GM10266 (cell line): Measurements from ENCODE around the gene KRTAP5-3.
A peak's percentile ranks its signal among the peaks of the same experiment; 100 is the strongest.

ENCODE experiments used
- DNase-seq: peaks from one replicate; pipeline ENCODE4 v3.0.0; 2012; ENCODE audit errors: extremely low spot score
- CTCF ChIP-seq: IDR thresholded peaks from 2 replicates; pipeline ENCODE4 v1.5.1; 2012; ENCODE audit warnings: mild to moderate bottlenecking, low read depth; ENCODE audit not compliant: control insufficient read depth, insufficient read depth; ENCODE audit errors: missing control alignments

KRTAP5-3 gene

GRCh38 chr11:1632053-1632714 is 23.9 kb upstream of the KRTAP5-3 start:
- TF ChIP-seq CTCF = no peak
- no peak for DNase-seq

GRCh38 chr11:1631066-1631568 is 22.9 kb upstream of the KRTAP5-3 start:
- DNase-seq = no peak
- no peak for TF ChIP-seq CTCF

GRCh38 chr11:1630271-1630670 is 22.0 kb upstream of the KRTAP5-3 start:
- DNase-seq = no peak
- no peak for TF ChIP-seq CTCF

GRCh38 chr11:1629326-1630185 is 21.3 kb upstream of the KRTAP5-3 start, which contains the start of gene KRTAP5-5:
KRTAP5-5 (plus strand) TSS chr11:1629775; CDS start chr11:1629841, 66 bp downstream.
- TF ChIP-seq CTCF = no peak
- no peak for DNase-seq

- peak; percentile 92 for TF ChIP-seq CTCF
- DNase-seq = peak; percentile 88
Measured at GRCh38 chr11:1628506-1629325, 20.5 kb upstream of the KRTAP5-3 start.

- TF ChIP-seq CTCF = no peak
- DNase-seq = no peak
Measured at GRCh38 chr11:1625541-1625940, 17.3 kb upstream of the KRTAP5-3 start.
